K562 (cell line): ENCODE data around the gene ATP6V1G2. TPM values are rescaled to one million over a fixed set of nuclear protein-coding genes. Genes with fewer than 3 reads are reported as not detected.
A peak's percentile ranks its signal among the peaks of the same experiment; 100 is the strongest.

Experiments
- ATAC-seq: fragments of 200-7000 bp; cut with Tn5 transposase; 3 replicates; pipeline ENCODE4 v1.9.1; 2020; ENCODE audit warnings: moderate library complexity
- BruUV-seq: library from RNA; stranded (reverse); fragments of 400-500 nt; replicated peaks from 2 replicates; lab custom pipeline; 2021; lab: Mats Ljungman, UMichigan
- CTCF ChIA-PET: fragments of 300-600 bp; formaldehyde crosslinking; extraction: SDS; loops from one replicate; lab custom pipeline; 2021; ENCODE audit warnings: low intra/inter-chr PET ratio; lab: Yijun Ruan, JAX
- POLR2A ChIA-PET: fragments of 300-600, 350-650 bp; sonication (Branson Sonifier 250); formaldehyde crosslinking; extraction: SDS; loops from one replicate; lab custom pipeline; 2021; ENCODE audit warnings: antibody characterized with exemption, inconsistent platforms; lab: Yijun Ruan, JAX
- DNase-seq, 4 experiments: peaks; one replicate each; pipeline versions ENCODE4 v3.0.0 to v3.0.0-alpha.2; 2011 to 2018; ENCODE audit warnings: low spot score in 3 of 4, mixed read lengths in 3 of 4; ENCODE audit errors: extremely low read depth in 1 of 4
- FAIRE-seq: peaks from 2 replicates; lab custom pipeline; 2011; peaks lifted over from hg19 to GRCh38; lab: Jason Lieb, UNC
- H2AFZ ChIP-seq: 2 replicates; pipeline ENCODE4 v1.6.0; 2011; ENCODE audit warnings: low read depth, low read length, control low read depth, inconsistent platforms
- H3K27ac ChIP-seq: fragments of 200-600 bp; 3 replicates; pipeline ENCODE4 v1.8.0; 2011; ENCODE audit warnings: low read depth, mild to moderate bottlenecking, control low read depth, inconsistent platforms, low read length, moderate library complexity, mixed read lengths; ENCODE audit errors: extremely low read depth
- H3K27me3 ChIP-seq, 2 experiments: fragments of 300-600 bp in 1 of 2; 2 replicates in 1 of 2; 3 replicates in 1 of 2; pipeline versions ENCODE4 v1.6.0 to v1.8.0; 2011; ENCODE audit warnings: inconsistent platforms in 2 of 2, low read length in 2 of 2, mild to moderate bottlenecking in 1 of 2, mixed read lengths in 1 of 2, moderate library complexity in 1 of 2; ENCODE audit not compliant: control insufficient read depth in 2 of 2, insufficient read depth in 2 of 2
- H3K36me3 ChIP-seq: fragments of 300-600 bp; 3 replicates; pipeline ENCODE4 v1.8.0; 2011; ENCODE audit warnings: mild to moderate bottlenecking, low read length, inconsistent platforms; ENCODE audit not compliant: control insufficient read depth, insufficient read depth
- H3K4me1 ChIP-seq, 2 experiments: fragments of 200-600 bp in 1 of 2; replicated peaks in 1 of 2; 2 replicates in 1 of 2; 3 replicates in 1 of 2; pipeline versions ENCODE4 v1.5.1 to v1.8.0; 2011; ENCODE audit warnings: inconsistent platforms in 2 of 2, low read length in 2 of 2, mild to moderate bottlenecking in 1 of 2, mixed read lengths in 1 of 2, moderate library complexity in 1 of 2; ENCODE audit not compliant: control insufficient read depth in 2 of 2, insufficient read depth in 2 of 2
- H3K4me2 ChIP-seq: 2 replicates; pipeline ENCODE4 v1.6.1; 2011; ENCODE audit warnings: low read length, control low read depth, inconsistent platforms, mixed read lengths; ENCODE audit not compliant: insufficient read depth
- H3K4me3 ChIP-seq: fragments of 200-600 bp; sonication (generic), shearing (Covaris generic); 2 replicates; pipeline ENCODE4 v1.5.1; 2016; ENCODE audit warnings: control low read depth, inconsistent platforms
- H3K79me2 ChIP-seq: fragments of 200-600 bp; 3 replicates; pipeline ENCODE4 v1.8.0; 2011; ENCODE audit warnings: low read length, inconsistent platforms; ENCODE audit not compliant: control insufficient read depth, insufficient read depth
- H3K9ac ChIP-seq, 2 experiments: 2 replicates each; pipeline versions ENCODE4 v1.6.0 to v1.6.1; 2011; ENCODE audit warnings: low read depth in 2 of 2, low read length in 2 of 2, control low read depth in 1 of 2, inconsistent platforms in 1 of 2, mild to moderate bottlenecking in 1 of 2, mixed read lengths in 1 of 2; ENCODE audit not compliant: insufficient read depth in 1 of 2
- H3K9me1 ChIP-seq: one replicate; pipeline ENCODE4 v1.6.0; 2011; ENCODE audit warnings: inconsistent platforms, mild to moderate bottlenecking, low read length, moderate library complexity; ENCODE audit not compliant: control insufficient read depth, insufficient read depth
- H3K9me3 ChIP-seq: replicated peaks from 2 replicates; pipeline ENCODE4 v1.5.1; 2011; ENCODE audit warnings: low read depth, low read length, inconsistent platforms; ENCODE audit not compliant: control insufficient read depth, insufficient read depth
- H4K20me1 ChIP-seq: replicated peaks from 2 replicates; pipeline ENCODE4 v1.6.1; 2011; ENCODE audit warnings: low read length, inconsistent platforms, mixed read lengths; ENCODE audit not compliant: control insufficient read depth, insufficient read depth
- CBX3 ChIP-seq, 2 experiments: IDR thresholded peaks; 1 replicate in 1 of 2; 2 replicates in 1 of 2; pipeline ENCODE4 v1.6.1; 2012; ENCODE audit warnings: inconsistent platforms in 2 of 2, low read length in 2 of 2, borderline replicate concordance in 1 of 2, control low read depth in 1 of 2
- CXXC5 ChIP-seq: fragments of 250-450 bp; sonication (Bioruptor Pico); IDR thresholded peaks from 2 replicates; pipeline ENCODE4 v1.8.0; 2022; ENCODE audit warnings: inconsistent platforms, mild to moderate bottlenecking, moderate library complexity
- IFI16 ChIP-seq: fragments of 250-450 bp; sonication (Bioruptor Pico); IDR thresholded peaks from 2 replicates; pipeline ENCODE4 v2.1.2; 2022; ENCODE audit warnings: mild to moderate bottlenecking, inconsistent platforms
- JUNB ChIP-seq: fragments of 450-650 bp; formaldehyde crosslinking; conservative IDR thresholded peaks from 2 replicates; pipeline ENCODE4 v1.4.0; 2020; ENCODE audit warnings: mild to moderate bottlenecking
- NCOA6 ChIP-seq: fragments of 450-650 bp; IDR thresholded peaks from 2 replicates; pipeline ENCODE4 v1.6.1; 2017; ENCODE audit warnings: mild to moderate bottlenecking
- POLR2G ChIP-seq: fragments of 200-400 bp; formaldehyde crosslinking; IDR thresholded peaks from 2 replicates; pipeline ENCODE4 v1.6.1; 2017; ENCODE audit warnings: low read depth, mild to moderate bottlenecking, antibody characterized with exemption, low read length, moderate library complexity
- SAP30 ChIP-seq: fragments of 200-600 bp; sonication (generic); IDR thresholded peaks from 2 replicates; pipeline ENCODE4 v1.6.1; 2012; ENCODE audit warnings: borderline replicate concordance, low read depth, mild to moderate bottlenecking, moderate library complexity, low read length, control low read depth, inconsistent platforms; ENCODE audit not compliant: insufficient read depth, poor library complexity, severe bottlenecking
- SP2 ChIP-seq: IDR thresholded peaks from 2 replicates; pipeline ENCODE4 v1.6.1; 2011; ENCODE audit warnings: mild to moderate bottlenecking, low read depth, low read length, moderate library complexity; ENCODE audit not compliant: poor library complexity, severe bottlenecking; ENCODE audit errors: extremely low read depth
- XRCC3 ChIP-seq: fragments of 450-650 bp; IDR thresholded peaks from 2 replicates; pipeline ENCODE4 v1.6.1; 2017; ENCODE audit warnings: mild to moderate bottlenecking, moderate library complexity
- ZC3H4 ChIP-seq: sonication (generic); formaldehyde crosslinking; IDR thresholded peaks from 2 replicates; pipeline ENCODE4 v1.9.0; 2021; ENCODE audit warnings: missing genetic modification reagents, borderline replicate concordance
- ZNF133 ChIP-seq: fragments of 250-450 bp; sonication (Bioruptor Pico); IDR thresholded peaks from 2 replicates; pipeline ENCODE4 v1.4.0; 2020; ENCODE audit warnings: mild to moderate bottlenecking
- ZNF354B ChIP-seq: fragments of 250-450 bp; sonication (Bioruptor Pico); IDR thresholded peaks from 2 replicates; pipeline ENCODE4 v1.4.0; 2020
- ZNF77 ChIP-seq: fragments of 250-450 bp; sonication (Bioruptor Pico); IDR thresholded peaks from 2 replicates; pipeline ENCODE4 v1.5.0; 2020
- WGBS: fragments of 100-300 bp; shearing (Covaris generic); methylation state at CpG from one replicate; pipeline ENCODE4 v1.1.6; 2016; ENCODE audit warnings: low coverage, mixed read lengths; ENCODE audit not compliant: insufficient coverage; ENCODE audit errors: missing lambda C conversion rate; 5-methylcytosine and 5-hydroxymethylcytosine counted together
- in situ Hi-C: fragments of 300-500 bp; cut with MboI; formaldehyde crosslinking; loops from 4 replicates; pipeline ENCODE4 v1.15.0; 2018; ENCODE audit warnings: inconsistent platforms, mixed read lengths
- intact Hi-C: fragments of 100-400 bp; cut with micrococcal nuclease; formaldehyde crosslinking; loops from 2 replicates; pipeline ENCODE4 v1.14.2; 2022
- polyA plus RNA-seq, 8 experiments: library from polyadenylated mRNA; depleted of rRNA in 4 of 8; stranded (reverse) in 5 of 8; unstranded in 3 of 8; fragments of >200 nt; fragmentation: Nextera tagmentation in 2 of 8; fragmentation: Illumina TruSeq in 1 of 8; extraction: Ambion mirVana in 2 of 8; extraction: Trizol in 1 of 8; gene quantifications; 2 replicates each; pipeline versions ENCODE4 v1.2.1 to v1.2.3, GENCODE V29; 2011 to 2014; ENCODE audit warnings: inconsistent platforms in 1 of 8, missing spikeins in 1 of 8
- total RNA-seq, 7 experiments: library from RNA; depleted of rRNA in 6 of 7; stranded (reverse); fragments of >200 nt in 6 of 7; fragmentation: Illumina TruSeq in 2 of 7; extraction: Trizol in 2 of 7; gene quantifications; 2 replicates each; pipeline versions ENCODE4 v1.2.1 to v1.2.3, GENCODE V29; 2011 to 2021; ENCODE audit warnings: low replicate concordance in 1 of 7
- TF ChIP-seq, protein P1 (sequence below): sonication (generic); formaldehyde crosslinking; IDR thresholded peaks from 2 replicates; pipeline ENCODE4 v1.8.0; 2022; ENCODE audit warnings: missing genetic modification reagents, mild to moderate bottlenecking, borderline replicate concordance
- TF ChIP-seq, protein P2 (sequence below): sonication (generic); formaldehyde crosslinking; IDR thresholded peaks from 2 replicates; pipeline ENCODE4 v1.8.1; 2022; ENCODE audit warnings: missing genetic modification reagents
- TF ChIP-seq, protein P3 (sequence below): fragments of 250-450 bp; sonication (Bioruptor Pico); IDR thresholded peaks from 2 replicates; pipeline ENCODE4 v1.4.0; 2020; ENCODE audit warnings: mild to moderate bottlenecking

The ATP6V1G2 gene
- total and polyA plus RNA-seq, 9 of the 15 experiments (the other 6 are each of a cell fraction or from before 2014, with no cell fraction given), result 0.14 to 1.5 (median 0.33) TPM

DNA sequence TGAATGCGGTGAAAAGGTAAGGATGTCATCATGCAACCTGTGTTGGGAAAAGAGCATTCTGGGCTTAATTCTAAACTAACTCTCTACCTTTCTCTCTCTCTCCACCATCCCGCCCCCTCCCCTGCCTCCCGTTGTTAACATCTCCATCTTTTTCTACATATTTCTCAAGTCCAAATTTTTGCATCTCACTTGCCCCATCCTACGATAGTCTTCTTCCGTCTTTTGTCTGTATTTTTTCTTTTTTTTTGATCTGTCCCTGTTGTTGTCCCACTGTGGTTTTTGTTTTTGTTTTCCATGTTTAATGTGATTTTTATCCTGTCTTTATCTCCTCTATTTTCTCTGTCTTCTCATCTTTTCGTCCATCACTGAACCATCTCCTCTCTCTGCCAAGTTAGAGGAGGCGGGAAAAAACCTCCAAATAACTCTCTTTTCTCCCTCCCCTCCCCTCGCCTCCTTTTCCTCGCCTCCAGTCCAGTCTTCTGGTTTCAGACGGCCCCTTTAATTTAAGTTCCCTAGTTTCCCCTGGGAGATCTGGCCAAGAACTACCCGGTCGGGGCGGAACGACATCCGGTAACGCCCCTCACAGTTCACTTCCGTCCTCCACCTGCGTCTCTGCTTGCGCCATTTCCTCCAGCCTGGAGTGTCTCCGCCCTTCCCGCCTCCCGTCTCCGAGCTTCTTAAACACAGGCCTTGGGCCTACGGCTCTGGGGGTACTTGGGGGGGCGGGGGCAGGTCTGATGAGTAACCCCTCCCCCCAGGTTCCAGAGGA lies 734 bp upstream of the ATP6V1G2 start, which contains the start of gene NFKBIL1:
Gene NFKBIL1, plus strand, starts transcription at position 651 of the 769 bp plus-strand sequence. Its CDS starts 87 bp downstream, at position 738.
- Histone ChIP-seq H4K20me1 (no peaks in the 10 kb centered on the region), H3K9ac (peak within 1 kb of the TSS; percentile 91 to 96), H3K27ac (peak within 1 kb of the TSS; percentile 81), H2AFZ (peak within 1 kb of the TSS; percentile 98), H3K9me3 (no peaks in the 10 kb centered on the region), H3K4me1 (peaks cover 10 to 14% of the 10 kb centered on the region in 2 experiments; a peak in 4 of 5 replicates), H3K4me2 (peak within 1 kb of the TSS; percentile 96), H3K79me2 (peaks cover 37% of the 10 kb centered on the region), H3K9me1 (no peaks in the 10 kb centered on the region), H3K4me3 (peak within 1 kb of the TSS; percentile 52), H3K36me3 (peaks cover 34% of the 10 kb centered on the region), H3K27me3 (no peaks in the 10 kb centered on the region)
- in situ Hi-C loops (loop anchor here (5.0 to 25.0 kb wide), 3 partner anchors 50 to 1415 kb away; partner anchors contain the start of genes BRD2, C6orf47, GPANK1 and HLA-DMA), intact Hi-C loops (loop anchor here (1.0 to 10.0 kb wide), 8 partner anchors 34 to 315 kb away; partner anchors contain the start of genes GPANK1, HSPA1B, LY6G5C and NEU1)
- FAIRE-seq (peak; percentile 94), ATAC-seq (peak; percentile 93), DNase-seq (peak; percentile 92 to 100 (median 94))
- BruUV-seq, result no TSS peak
- ChIA-PET POLR2A (interaction anchor here (0.5 to 5.7 kb wide), 16 partner anchors 9 to 412 kb away, joined by 3 to 38 read pairs (median 4); partner anchors contain the start of genes APOM and BAG6), CTCF (interaction anchor here (0.7 to 2.3 kb wide), 7 partner anchors 33 to 1040 kb away, joined by 3 to 78 read pairs (median 4); no protein-coding TSS in a partner anchor)
- WGBS, result under 1% methylated on average over 24 of the region's 25 CpGs
- TF ChIP-seq, protein P1, sequence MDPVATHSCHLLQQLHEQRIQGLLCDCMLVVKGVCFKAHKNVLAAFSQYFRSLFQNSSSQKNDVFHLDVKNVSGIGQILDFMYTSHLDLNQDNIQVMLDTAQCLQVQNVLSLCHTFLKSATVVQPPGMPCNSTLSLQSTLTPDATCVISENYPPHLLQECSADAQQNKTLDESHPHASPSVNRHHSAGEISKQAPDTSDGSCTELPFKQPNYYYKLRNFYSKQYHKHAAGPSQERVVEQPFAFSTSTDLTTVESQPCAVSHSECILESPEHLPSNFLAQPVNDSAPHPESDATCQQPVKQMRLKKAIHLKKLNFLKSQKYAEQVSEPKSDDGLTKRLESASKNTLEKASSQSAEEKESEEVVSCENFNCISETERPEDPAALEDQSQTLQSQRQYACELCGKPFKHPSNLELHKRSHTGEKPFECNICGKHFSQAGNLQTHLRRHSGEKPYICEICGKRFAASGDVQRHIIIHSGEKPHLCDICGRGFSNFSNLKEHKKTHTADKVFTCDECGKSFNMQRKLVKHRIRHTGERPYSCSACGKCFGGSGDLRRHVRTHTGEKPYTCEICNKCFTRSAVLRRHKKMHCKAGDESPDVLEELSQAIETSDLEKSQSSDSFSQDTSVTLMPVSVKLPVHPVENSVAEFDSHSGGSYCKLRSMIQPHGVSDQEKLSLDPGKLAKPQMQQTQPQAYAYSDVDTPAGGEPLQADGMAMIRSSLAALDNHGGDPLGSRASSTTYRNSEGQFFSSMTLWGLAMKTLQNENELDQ (CRISPR knock-in tag), result no peak
- TF ChIP-seq NCOA6 (no peak), POLR2G (peak; percentile 72), ZNF354B (0 out of 2 replicates have a peak, but pooled peaks have one; percentile 28), ZNF133 (CRISPR knock-in tag) (no peak), SP2 (peak; percentile 35), IFI16 (CRISPR knock-in tag) (no peak), CBX3 (IDR thresholded peaks at IDR 0.05; ENCODE audit: borderline replicate concordance in 1 of 2, low read length in 2 of 2) (no peak; a peak in 1 of 3 replicates), ZNF77 (CRISPR knock-in tag) (no peak), ZC3H4 (CRISPR knock-in tag) (no peak), XRCC3 (no peak), CXXC5 (peak; percentile 91), SAP30 (peak; percentile 14), JUNB (CRISPR knock-in tag) (no peak)
- TF ChIP-seq, protein P2, sequence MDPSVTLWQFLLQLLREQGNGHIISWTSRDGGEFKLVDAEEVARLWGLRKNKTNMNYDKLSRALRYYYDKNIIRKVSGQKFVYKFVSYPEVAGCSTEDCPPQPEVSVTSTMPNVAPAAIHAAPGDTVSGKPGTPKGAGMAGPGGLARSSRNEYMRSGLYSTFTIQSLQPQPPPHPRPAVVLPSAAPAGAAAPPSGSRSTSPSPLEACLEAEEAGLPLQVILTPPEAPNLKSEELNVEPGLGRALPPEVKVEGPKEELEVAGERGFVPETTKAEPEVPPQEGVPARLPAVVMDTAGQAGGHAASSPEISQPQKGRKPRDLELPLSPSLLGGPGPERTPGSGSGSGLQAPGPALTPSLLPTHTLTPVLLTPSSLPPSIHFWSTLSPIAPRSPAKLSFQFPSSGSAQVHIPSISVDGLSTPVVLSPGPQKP (CRISPR knock-in tag), result no peak
- TF ChIP-seq, protein P3, sequence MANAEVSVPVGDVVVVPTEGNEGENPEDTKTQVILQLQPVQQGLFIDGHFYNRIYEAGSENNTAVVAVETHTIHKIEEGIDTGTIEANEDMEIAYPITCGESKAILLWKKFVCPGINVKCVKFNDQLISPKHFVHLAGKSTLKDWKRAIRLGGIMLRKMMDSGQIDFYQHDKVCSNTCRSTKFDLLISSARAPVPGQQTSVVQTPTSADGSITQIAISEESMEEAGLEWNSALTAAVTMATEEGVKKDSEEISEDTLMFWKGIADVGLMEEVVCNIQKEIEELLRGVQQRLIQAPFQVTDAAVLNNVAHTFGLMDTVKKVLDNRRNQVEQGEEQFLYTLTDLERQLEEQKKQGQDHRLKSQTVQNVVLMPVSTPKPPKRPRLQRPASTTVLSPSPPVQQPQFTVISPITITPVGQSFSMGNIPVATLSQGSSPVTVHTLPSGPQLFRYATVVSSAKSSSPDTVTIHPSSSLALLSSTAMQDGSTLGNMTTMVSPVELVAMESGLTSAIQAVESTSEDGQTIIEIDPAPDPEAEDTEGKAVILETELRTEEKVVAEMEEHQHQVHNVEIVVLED (CRISPR knock-in tag), result peak; percentile 61
